Astrocyte (in vitro differentiated cells and primary cell): ENCODE measurements around the gene EIF4B. TPM values are rescaled to one million over a fixed set of nuclear protein-coding genes. Genes with fewer than 3 reads are reported as not detected.

ENCODE experiments used
- DNase-seq: peaks from one replicate; pipeline ENCODE4 v3.0.0-alpha.2; 2010; ENCODE audit warnings: low read depth
- FAIRE-seq: peaks from 2 replicates; lab custom pipeline; 2011; peaks lifted over from hg19 to GRCh38; lab: Jason Lieb, UNC
- H2AFZ ChIP-seq: 2 replicates; pipeline ENCODE4 v1.6.0; 2012; ENCODE audit warnings: low read depth, low read length, inconsistent platforms
- H3K27ac ChIP-seq: 2 replicates; pipeline ENCODE4 v1.5.1; 2011; ENCODE audit warnings: low read depth, low read length, inconsistent platforms
- H3K27me3 ChIP-seq: 2 replicates; pipeline ENCODE4 v1.6.0; 2011; ENCODE audit warnings: low read length, inconsistent platforms; ENCODE audit not compliant: insufficient read depth
- H3K36me3 ChIP-seq: 2 replicates; pipeline ENCODE4 v1.5.1; 2011; ENCODE audit warnings: low read length, inconsistent platforms; ENCODE audit not compliant: insufficient read depth
- H3K4me1 ChIP-seq: 2 replicates; pipeline ENCODE4 v1.5.1; 2011; ENCODE audit warnings: low read length, inconsistent platforms; ENCODE audit not compliant: insufficient read depth
- H3K4me2 ChIP-seq: 2 replicates; pipeline ENCODE4 v1.6.0; 2012; ENCODE audit warnings: low read length, inconsistent platforms
- H3K4me3 ChIP-seq: 2 replicates; pipeline ENCODE4 v1.5.1; 2011; ENCODE audit warnings: low read depth, mild to moderate bottlenecking, low read length, inconsistent platforms; ENCODE audit not compliant: insufficient read depth
- H3K79me2 ChIP-seq: 2 replicates; pipeline ENCODE4 v1.6.0; 2012; ENCODE audit warnings: mild to moderate bottlenecking, low read length, inconsistent platforms; ENCODE audit not compliant: insufficient read depth
- H3K9ac ChIP-seq: 2 replicates; pipeline ENCODE4 v1.6.0; 2012; ENCODE audit warnings: mild to moderate bottlenecking, low read length, inconsistent platforms
- H3K9me3 ChIP-seq: 2 replicates; pipeline ENCODE4 v1.5.1; 2012; ENCODE audit warnings: low read depth, mild to moderate bottlenecking, low read length, inconsistent platforms; ENCODE audit not compliant: insufficient read depth
- H4K20me1 ChIP-seq: 2 replicates; pipeline ENCODE4 v1.6.0; 2012; ENCODE audit warnings: low read length, inconsistent platforms; ENCODE audit not compliant: insufficient read depth
- H3K27ac Mint-ChIP-seq: one replicate; pipeline ENCODE4 v1.8.0; 2021; ENCODE audit warnings: mild to moderate bottlenecking, mixed read lengths; ENCODE audit not compliant: unreplicated experiment
- H3K27me3 Mint-ChIP-seq: one replicate; pipeline ENCODE4 v1.8.0; 2021; ENCODE audit warnings: low read depth, mixed read lengths; ENCODE audit not compliant: unreplicated experiment
- H3K36me3 Mint-ChIP-seq: one replicate; pipeline ENCODE4 v1.8.0; 2021; ENCODE audit warnings: low read depth, mixed read lengths; ENCODE audit not compliant: unreplicated experiment
- H3K4me1 Mint-ChIP-seq: one replicate; pipeline ENCODE4 v1.8.0; 2021; ENCODE audit warnings: low read depth, mixed read lengths; ENCODE audit not compliant: unreplicated experiment
- H3K4me3 Mint-ChIP-seq: one replicate; pipeline ENCODE4 v1.8.0; 2021; ENCODE audit warnings: mild to moderate bottlenecking, moderate library complexity, mixed read lengths; ENCODE audit not compliant: unreplicated experiment
- H3K9me3 Mint-ChIP-seq: one replicate; pipeline ENCODE4 v1.8.0; 2021; ENCODE audit warnings: mild to moderate bottlenecking, mixed read lengths; ENCODE audit not compliant: unreplicated experiment
- EZH2 ChIP-seq: IDR thresholded peaks from 2 replicates; pipeline ENCODE4 v1.6.1; 2012; ENCODE audit warnings: mild to moderate bottlenecking, low read length, inconsistent platforms; ENCODE audit not compliant: insufficient read depth
- total RNA-seq: library from RNA; stranded (reverse); gene quantifications from 2 replicates; pipeline ENCODE4 v1.2.1, GENCODE V29; 2021
- TF ChIP-seq, protein P1 (sequence below): IDR thresholded peaks from 2 replicates; pipeline ENCODE4 v1.5.1; 2011; ENCODE audit warnings: low read depth, mild to moderate bottlenecking, inconsistent platforms, low read length, moderate library complexity; ENCODE audit not compliant: insufficient read depth

EIF4B gene
- total RNA-seq, 1 donor from 2014 or later: 242 TPM

- Histone ChIP-seq H3K4me2 (no peak overlapping the region), H3K27ac (no peak overlapping the region), H3K9me3 (no peaks in the 10 kb centered on the region), H3K9ac (no peak overlapping the region), H2AFZ (no peak overlapping the region), H3K36me3 (peaks cover 19% of the 10 kb centered on the region), H3K4me1 (peaks cover 31% of the 10 kb centered on the region), H3K27me3 (no peaks in the 10 kb centered on the region), H4K20me1 (peaks cover 17% of the 10 kb centered on the region), H3K79me2 (peaks cover 3% of the 10 kb centered on the region), H3K4me3 (no peak overlapping the region)
- FAIRE-seq: no peak
- Mint-ChIP-seq H3K4me3 (no peak overlapping the region), H3K9me3 (peaks cover 3% of the 10 kb centered on the region), H3K4me1 (peaks cover 34% of the 10 kb centered on the region), H3K27me3 (no peaks in the 10 kb centered on the region), H3K36me3 (peaks cover 8% of the 10 kb centered on the region), H3K27ac (no peak overlapping the region)
- no peak for DNase-seq
- TF ChIP-seq EZH2: no peak
- TF ChIP-seq, protein P1, sequence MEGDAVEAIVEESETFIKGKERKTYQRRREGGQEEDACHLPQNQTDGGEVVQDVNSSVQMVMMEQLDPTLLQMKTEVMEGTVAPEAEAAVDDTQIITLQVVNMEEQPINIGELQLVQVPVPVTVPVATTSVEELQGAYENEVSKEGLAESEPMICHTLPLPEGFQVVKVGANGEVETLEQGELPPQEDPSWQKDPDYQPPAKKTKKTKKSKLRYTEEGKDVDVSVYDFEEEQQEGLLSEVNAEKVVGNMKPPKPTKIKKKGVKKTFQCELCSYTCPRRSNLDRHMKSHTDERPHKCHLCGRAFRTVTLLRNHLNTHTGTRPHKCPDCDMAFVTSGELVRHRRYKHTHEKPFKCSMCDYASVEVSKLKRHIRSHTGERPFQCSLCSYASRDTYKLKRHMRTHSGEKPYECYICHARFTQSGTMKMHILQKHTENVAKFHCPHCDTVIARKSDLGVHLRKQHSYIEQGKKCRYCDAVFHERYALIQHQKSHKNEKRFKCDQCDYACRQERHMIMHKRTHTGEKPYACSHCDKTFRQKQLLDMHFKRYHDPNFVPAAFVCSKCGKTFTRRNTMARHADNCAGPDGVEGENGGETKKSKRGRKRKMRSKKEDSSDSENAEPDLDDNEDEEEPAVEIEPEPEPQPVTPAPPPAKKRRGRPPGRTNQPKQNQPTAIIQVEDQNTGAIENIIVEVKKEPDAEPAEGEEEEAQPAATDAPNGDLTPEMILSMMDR: no peak
These were observed 37.9 kb downstream of the EIF4B start for GRCh38 chr12:53044052-53044581.

- Histone ChIP-seq H3K4me1 (peaks cover 38% of the 10 kb centered on the region), H3K79me2 (peaks cover 10% of the 10 kb centered on the region), H3K27me3 (no peaks in the 10 kb centered on the region), H3K27ac (no peak overlapping the region), H4K20me1 (peaks cover 13% of the 10 kb centered on the region), H2AFZ (no peak overlapping the region), H3K4me2 (peak overlapping the region; percentile 95), H3K36me3 (peaks cover 10% of the 10 kb centered on the region), H3K4me3 (no peak overlapping the region), H3K9me3 (no peaks in the 10 kb centered on the region), H3K9ac (no peak overlapping the region)
- FAIRE-seq (no peak), DNase-seq (no peak)
- H3K27ac Mint-ChIP-seq: peak overlapping the region; percentile 98
- H3K36me3 Mint-ChIP-seq: peaks cover 8% of the 10 kb centered on the region
- H3K27me3 Mint-ChIP-seq: no peaks in the 10 kb centered on the region
- H3K4me1 Mint-ChIP-seq: peaks cover 38% of the 10 kb centered on the region
- peaks cover 3% of the 10 kb centered on the region for H3K9me3 Mint-ChIP-seq
- peak overlapping the region; percentile 74 for H3K4me3 Mint-ChIP-seq
- no peak for TF ChIP-seq EZH2
- TF ChIP-seq, protein P1: no peak
These were observed 38.8 kb downstream of the EIF4B start for GRCh38 chr12:53044896-53045695.

- Histone ChIP-seq H2AFZ (no peak overlapping the region), H3K9me3 (no peaks in the 10 kb centered on the region), H3K9ac (no peak overlapping the region), H3K27me3 (no peaks in the 10 kb centered on the region), H3K4me2 (peak overlapping the region; percentile 95), H3K27ac (no peak overlapping the region), H3K4me1 (peaks cover 43% of the 10 kb centered on the region), H3K4me3 (peak overlapping the region; percentile 69), H3K79me2 (peaks cover 16% of the 10 kb centered on the region), H3K36me3 (peaks cover 10% of the 10 kb centered on the region), H4K20me1 (peaks cover 17% of the 10 kb centered on the region)
- peaks cover 3% of the 10 kb centered on the region for H3K9me3 Mint-ChIP-seq
- FAIRE-seq (no peak), DNase-seq (no peak)
- peaks cover 42% of the 10 kb centered on the region for H3K4me1 Mint-ChIP-seq
- H3K36me3 Mint-ChIP-seq: peaks cover 8% of the 10 kb centered on the region
- H3K27me3 Mint-ChIP-seq: no peaks in the 10 kb centered on the region
- H3K4me3 Mint-ChIP-seq: peak overlapping the region; percentile 90
- peak overlapping the region; percentile 98 for H3K27ac Mint-ChIP-seq
- TF ChIP-seq, protein P1: no peak
- no peak for TF ChIP-seq EZH2
These were observed 39.4 kb downstream of the EIF4B start for GRCh38 chr12:53045696-53046045.
